HepG2 (cell line): ENCODE data around the gene DGKG. TPM values are rescaled to one million over a fixed set of nuclear protein-coding genes. Genes with fewer than 3 reads are reported as not detected.

Experiments used
- ATAC-seq: fragments of 200-7000 bp; cut with Tn5 transposase; 3 replicates; pipeline ENCODE4 v1.9.1; 2020; ENCODE audit warnings: mild to moderate bottlenecking, moderate library complexity
- BruUV-seq: library from RNA; stranded (reverse); fragments of 400-500 nt; replicated peaks from 2 replicates; lab custom pipeline; 2021; lab: Mats Ljungman, UMichigan
- CTCF ChIA-PET: fragments of 300-600 bp; formaldehyde crosslinking; extraction: SDS; loops from one replicate; lab custom pipeline; 2021; ENCODE audit warnings: low total read pairs, inconsistent platforms, low intra/inter-chr PET ratio; lab: Yijun Ruan, JAX
- POLR2A ChIA-PET: fragments of 350-600 bp; sonication (Branson Sonifier 250); formaldehyde crosslinking; loops from one replicate; lab custom pipeline; 2020; ENCODE audit warnings: antibody characterized with exemption, inconsistent platforms; lab: Yijun Ruan, JAX
- DNase-seq: peaks from one replicate; pipeline ENCODE4 v3.0.0-alpha.2; 2015; ENCODE audit warnings: low spot score
- FAIRE-seq: peaks from 3 replicates; lab custom pipeline; 2011; peaks lifted over from hg19 to GRCh38; lab: Jason Lieb, UNC
- H2AFZ ChIP-seq: one replicate; pipeline ENCODE4 v1.6.1; 2011; ENCODE audit warnings: low read length, inconsistent platforms
- H3K27ac ChIP-seq: fragments of 300-600 bp; 3 replicates; pipeline ENCODE4 v1.8.0; 2011; ENCODE audit warnings: mixed run types, mild to moderate bottlenecking, mixed read lengths, low read length, inconsistent platforms; ENCODE audit not compliant: insufficient read depth; ENCODE audit errors: extremely low read length
- H3K27me3 ChIP-seq, 2 experiments: fragments of 200-600 bp in 1 of 2; 2 replicates in 1 of 2; 3 replicates in 1 of 2; pipeline versions ENCODE4 v1.6.0 to v1.8.0; 2011; ENCODE audit warnings: low read length in 2 of 2, mild to moderate bottlenecking in 2 of 2, moderate library complexity in 2 of 2, inconsistent platforms in 1 of 2; ENCODE audit not compliant: insufficient read depth in 2 of 2, control insufficient read depth in 1 of 2
- H3K36me3 ChIP-seq, 2 experiments: fragments of 200-600 bp in 1 of 2; replicated peaks in 1 of 2; 2 replicates in 1 of 2; 3 replicates in 1 of 2; pipeline versions ENCODE4 v1.5.1 to v1.8.0; 2011; ENCODE audit warnings: low read length in 2 of 2, inconsistent platforms in 1 of 2; ENCODE audit not compliant: insufficient read depth in 2 of 2, control insufficient read depth in 1 of 2
- H3K4me1 ChIP-seq: 2 replicates; pipeline ENCODE4 v1.5.1; 2012; ENCODE audit warnings: low read length, inconsistent platforms; ENCODE audit not compliant: insufficient read depth
- H3K4me2 ChIP-seq: 2 replicates; pipeline ENCODE4 v1.6.0; 2011; ENCODE audit warnings: low read depth, low read length, inconsistent platforms
- H3K4me3 ChIP-seq, 3 experiments: fragments of 200-600 bp in 1 of 3; sonication (generic), shearing (Covaris generic) in 1 of 3; replicated peaks in 1 of 3; 2 replicates each; pipeline ENCODE4 v1.5.1; 2011 to 2016; ENCODE audit warnings: low read length in 3 of 3, inconsistent platforms in 2 of 3, low read depth in 2 of 3, mild to moderate bottlenecking in 2 of 3, control low read depth in 1 of 3, mixed read lengths in 1 of 3; ENCODE audit not compliant: insufficient read depth in 1 of 3
- H3K79me2 ChIP-seq: one replicate; pipeline ENCODE4 v1.6.1; 2011; ENCODE audit warnings: low read length, inconsistent platforms; ENCODE audit not compliant: insufficient read depth
- H3K9ac ChIP-seq: 2 replicates; pipeline ENCODE4 v1.6.0; 2011; ENCODE audit warnings: mild to moderate bottlenecking, low read depth, low read length, inconsistent platforms; ENCODE audit not compliant: insufficient read depth
- H3K9me3 ChIP-seq: 2 replicates; pipeline ENCODE4 v1.5.1; 2012; ENCODE audit warnings: mild to moderate bottlenecking, low read length
- H4K20me1 ChIP-seq: 2 replicates; pipeline ENCODE4 v1.6.0; 2011; ENCODE audit warnings: inconsistent platforms, mild to moderate bottlenecking, low read length, moderate library complexity; ENCODE audit not compliant: insufficient read depth
- ELF4 ChIP-seq: sonication (generic); formaldehyde crosslinking; IDR thresholded peaks from 2 replicates; pipeline ENCODE4 v1.5.0; 2020; ENCODE audit warnings: missing genetic modification reagents, mild to moderate bottlenecking, moderate library complexity, borderline replicate concordance
- FOSL2 ChIP-seq: sonication (generic); formaldehyde crosslinking; IDR thresholded peaks from 2 replicates; pipeline ENCODE4 v1.4.0; 2020; ENCODE audit warnings: missing genetic modification reagents
- HNF4A ChIP-seq: sonication (generic); formaldehyde crosslinking; IDR thresholded peaks from 2 replicates; pipeline ENCODE4 v1.4.0; 2020; ENCODE audit warnings: missing genetic modification reagents
- NR2F6 ChIP-seq, 2 experiments: IDR thresholded peaks; 2 replicates each; pipeline ENCODE4 v1.6.1; 2016; ENCODE audit warnings: antibody characterized with exemption in 1 of 2, mild to moderate bottlenecking in 1 of 2
- TCF7 ChIP-seq: sonication (generic); IDR thresholded peaks from 2 replicates; pipeline ENCODE4 v1.6.1; 2016; ENCODE audit warnings: antibody characterized with exemption, low read depth
- TEAD3 ChIP-seq: optimal IDR thresholded peaks from 2 replicates; pipeline ENCODE3; 2016; ENCODE audit warnings: borderline replicate concordance
- ZIK1 ChIP-seq: sonication (generic); formaldehyde crosslinking; IDR thresholded peaks from 2 replicates; pipeline ENCODE4 v1.5.0; 2020; ENCODE audit warnings: mild to moderate bottlenecking, low read depth, missing genetic modification reagents, borderline replicate concordance
- ZNF674 ChIP-seq: sonication (generic); formaldehyde crosslinking; IDR thresholded peaks from 2 replicates; pipeline ENCODE4 v1.5.0; 2020; ENCODE audit warnings: low read depth, mild to moderate bottlenecking, missing genetic modification reagents
- WGBS: methylation state at CpG from one replicate; pipeline ENCODE4 v1.1.6; 2017; ENCODE audit warnings: low lambda C conversion rate; 5-methylcytosine and 5-hydroxymethylcytosine counted together
- in situ Hi-C: cut with HindIII; loops from 2 replicates; pipeline ENCODE4 v1.10.0; 2017; ENCODE audit warnings: low pct_unique_long_range_greater_than_20kb; ENCODE audit not compliant: extremely low pct_ligation_motif_present
- intact Hi-C: fragments of 100-400 bp; cut with micrococcal nuclease; formaldehyde crosslinking; loops from one replicate; pipeline ENCODE4 v1.10.0; 2022; ENCODE audit not compliant: unreplicated experiment
- polyA plus RNA-seq, 8 experiments: library from polyadenylated mRNA; depleted of rRNA in 3 of 8; stranded (reverse) in 7 of 8; unstranded in 1 of 8; fragments of >200 nt; fragmentation: Illumina TruSeq in 4 of 8; extraction: Trizol in 4 of 8; gene quantifications; 2 replicates each; pipeline versions ENCODE4 v1.2.1 to v1.2.3, GENCODE V29; 2011 to 2016; ENCODE audit warnings: low read depth in 4 of 8, missing spikeins in 1 of 8, mixed read lengths in 1 of 8; ENCODE audit not compliant: insufficient read depth in 1 of 8
- total RNA-seq, 5 experiments: library from RNA; depleted of rRNA; stranded (reverse); fragments of >200 nt; fragmentation: Illumina TruSeq; extraction: Trizol; gene quantifications; 2 replicates each; pipeline ENCODE4 v1.2.3, GENCODE V29; 2016; ENCODE audit warnings: low read depth in 1 of 5
- TF ChIP-seq, protein P1 (sequence below): sonication (generic); formaldehyde crosslinking; IDR thresholded peaks from 2 replicates; pipeline ENCODE4 v1.5.1; 2020; ENCODE audit warnings: mild to moderate bottlenecking, missing genetic modification reagents, moderate library complexity
- TF ChIP-seq, protein P2 (sequence below): sonication (generic); formaldehyde crosslinking; IDR thresholded peaks from 2 replicates; pipeline ENCODE4 v1.5.0; 2020; ENCODE audit warnings: missing genetic modification reagents
- TF ChIP-seq, protein P3 (sequence below): IDR thresholded peaks from 2 replicates; pipeline ENCODE4 v1.6.1; 2012; ENCODE audit warnings: inconsistent platforms
- TF ChIP-seq, protein P4 (sequence below): sonication (generic); formaldehyde crosslinking; IDR thresholded peaks from 2 replicates; pipeline ENCODE4 v1.8.1; 2022; ENCODE audit warnings: low read depth, mild to moderate bottlenecking, missing genetic modification reagents

The DGKG gene
- total and polyA plus RNA-seq, 2 of the 13 experiments (the other 11 are each of a cell fraction or from before 2014, with no cell fraction given) = 3.8 to 6.2 TPM

DNA sequence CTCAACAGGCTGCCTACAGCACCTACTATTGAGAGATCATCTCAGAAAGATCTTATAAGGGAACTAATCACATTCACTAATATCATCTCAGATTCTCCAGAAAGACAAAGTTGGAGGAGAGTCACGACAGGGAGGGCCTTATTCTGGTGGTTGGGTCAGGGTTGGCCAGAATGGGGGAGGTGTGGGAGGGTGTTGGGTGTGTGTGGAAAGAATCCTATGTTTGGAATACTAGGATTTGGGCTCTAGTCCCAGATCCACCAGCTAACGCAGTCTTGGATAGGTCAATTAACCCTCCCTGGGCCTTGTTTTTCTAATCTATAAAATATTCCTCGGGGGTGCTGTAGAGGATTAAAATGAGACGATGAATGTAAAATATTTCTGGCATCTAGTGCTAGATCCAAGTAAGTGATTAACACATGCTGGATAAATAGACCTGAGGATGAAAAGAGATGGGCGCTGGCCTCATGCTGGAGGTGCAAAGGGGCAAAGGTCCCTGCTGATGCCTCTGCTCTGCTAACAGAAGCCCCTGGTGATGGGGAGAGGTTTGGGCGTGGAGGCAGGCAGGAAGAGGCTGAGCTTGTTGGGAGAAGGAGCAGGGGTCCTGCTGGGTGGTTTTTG is 185.6 kb downstream of the DGKG start:
- intact Hi-C loops (no loop called here), in situ Hi-C loops (no loop called here)
- WGBS = 49% methylated on average over 5 of the region's 6 CpGs
- DNase-seq (peak; percentile 47), FAIRE-seq (no peak), ATAC-seq (peak; percentile 87)
- CTCF ChIA-PET = no interaction called here
- Histone ChIP-seq H3K4me1 (peaks cover 32% of the 10 kb centered on the region), H2AFZ (no peak overlapping the region), H3K4me2 (no peak overlapping the region), H4K20me1 (no peaks in the 10 kb centered on the region), H3K27me3 (no peaks in the 10 kb centered on the region), H3K4me3 (no peak overlapping the region), H3K9me3 (no peaks in the 10 kb centered on the region), H3K79me2 (no peaks in the 10 kb centered on the region), H3K9ac (no peak overlapping the region), H3K27ac (no peak overlapping the region), H3K36me3 (peaks cover 0 to 7% of the 10 kb centered on the region in 2 experiments; a peak in 2 of 5 replicates)
- POLR2A ChIA-PET = no interaction called here
- BruUV-seq = no TSS peak
- TF ChIP-seq TCF7 (peak; percentile 26; the same call in 1 of the 2 replicates), NR2F6 (IDR thresholded peaks at IDR 0.05) (no peak), NR2F6 (CRISPR knock-in tag; IDR thresholded peaks at IDR 0.05) (0 out of 2 replicates have a peak, but pooled peaks have one; percentile 19), FOSL2 (CRISPR knock-in tag) (no peak), TEAD3 (CRISPR knock-in tag) (peak; percentile 13), ZNF674 (CRISPR knock-in tag) (no peak), ZIK1 (CRISPR knock-in tag) (no peak), ELF4 (CRISPR knock-in tag) (no peak), HNF4A (CRISPR knock-in tag) (peak; percentile 35)
- TF ChIP-seq, protein P1, sequence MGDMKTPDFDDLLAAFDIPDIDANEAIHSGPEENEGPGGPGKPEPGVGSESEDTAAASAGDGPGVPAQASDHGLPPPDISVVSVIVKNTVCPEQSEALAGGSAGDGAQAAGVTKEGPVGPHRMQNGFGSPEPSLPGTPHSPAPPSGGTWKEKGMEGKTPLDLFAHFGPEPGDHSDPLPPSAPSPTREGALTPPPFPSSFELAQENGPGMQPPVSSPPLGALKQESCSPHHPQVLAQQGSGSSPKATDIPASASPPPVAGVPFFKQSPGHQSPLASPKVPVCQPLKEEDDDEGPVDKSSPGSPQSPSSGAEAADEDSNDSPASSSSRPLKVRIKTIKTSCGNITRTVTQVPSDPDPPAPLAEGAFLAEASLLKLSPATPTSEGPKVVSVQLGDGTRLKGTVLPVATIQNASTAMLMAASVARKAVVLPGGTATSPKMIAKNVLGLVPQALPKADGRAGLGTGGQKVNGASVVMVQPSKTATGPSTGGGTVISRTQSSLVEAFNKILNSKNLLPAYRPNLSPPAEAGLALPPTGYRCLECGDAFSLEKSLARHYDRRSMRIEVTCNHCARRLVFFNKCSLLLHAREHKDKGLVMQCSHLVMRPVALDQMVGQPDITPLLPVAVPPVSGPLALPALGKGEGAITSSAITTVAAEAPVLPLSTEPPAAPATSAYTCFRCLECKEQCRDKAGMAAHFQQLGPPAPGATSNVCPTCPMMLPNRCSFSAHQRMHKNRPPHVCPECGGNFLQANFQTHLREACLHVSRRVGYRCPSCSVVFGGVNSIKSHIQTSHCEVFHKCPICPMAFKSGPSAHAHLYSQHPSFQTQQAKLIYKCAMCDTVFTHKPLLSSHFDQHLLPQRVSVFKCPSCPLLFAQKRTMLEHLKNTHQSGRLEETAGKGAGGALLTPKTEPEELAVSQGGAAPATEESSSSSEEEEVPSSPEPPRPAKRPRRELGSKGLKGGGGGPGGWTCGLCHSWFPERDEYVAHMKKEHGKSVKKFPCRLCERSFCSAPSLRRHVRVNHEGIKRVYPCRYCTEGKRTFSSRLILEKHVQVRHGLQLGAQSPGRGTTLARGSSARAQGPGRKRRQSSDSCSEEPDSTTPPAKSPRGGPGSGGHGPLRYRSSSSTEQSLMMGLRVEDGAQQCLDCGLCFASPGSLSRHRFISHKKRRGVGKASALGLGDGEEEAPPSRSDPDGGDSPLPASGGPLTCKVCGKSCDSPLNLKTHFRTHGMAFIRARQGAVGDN (CRISPR knock-in tag) = 0 out of 2 replicates have a peak, but pooled peaks have one; percentile 20
- TF ChIP-seq, protein P2, sequence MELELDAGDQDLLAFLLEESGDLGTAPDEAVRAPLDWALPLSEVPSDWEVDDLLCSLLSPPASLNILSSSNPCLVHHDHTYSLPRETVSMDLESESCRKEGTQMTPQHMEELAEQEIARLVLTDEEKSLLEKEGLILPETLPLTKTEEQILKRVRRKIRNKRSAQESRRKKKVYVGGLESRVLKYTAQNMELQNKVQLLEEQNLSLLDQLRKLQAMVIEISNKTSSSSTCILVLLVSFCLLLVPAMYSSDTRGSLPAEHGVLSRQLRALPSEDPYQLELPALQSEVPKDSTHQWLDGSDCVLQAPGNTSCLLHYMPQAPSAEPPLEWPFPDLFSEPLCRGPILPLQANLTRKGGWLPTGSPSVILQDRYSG (CRISPR knock-in tag) = no peak
- TF ChIP-seq, protein P3, sequence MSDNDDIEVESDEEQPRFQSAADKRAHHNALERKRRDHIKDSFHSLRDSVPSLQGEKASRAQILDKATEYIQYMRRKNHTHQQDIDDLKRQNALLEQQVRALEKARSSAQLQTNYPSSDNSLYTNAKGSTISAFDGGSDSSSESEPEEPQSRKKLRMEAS = no peak
- TF ChIP-seq, protein P4, sequence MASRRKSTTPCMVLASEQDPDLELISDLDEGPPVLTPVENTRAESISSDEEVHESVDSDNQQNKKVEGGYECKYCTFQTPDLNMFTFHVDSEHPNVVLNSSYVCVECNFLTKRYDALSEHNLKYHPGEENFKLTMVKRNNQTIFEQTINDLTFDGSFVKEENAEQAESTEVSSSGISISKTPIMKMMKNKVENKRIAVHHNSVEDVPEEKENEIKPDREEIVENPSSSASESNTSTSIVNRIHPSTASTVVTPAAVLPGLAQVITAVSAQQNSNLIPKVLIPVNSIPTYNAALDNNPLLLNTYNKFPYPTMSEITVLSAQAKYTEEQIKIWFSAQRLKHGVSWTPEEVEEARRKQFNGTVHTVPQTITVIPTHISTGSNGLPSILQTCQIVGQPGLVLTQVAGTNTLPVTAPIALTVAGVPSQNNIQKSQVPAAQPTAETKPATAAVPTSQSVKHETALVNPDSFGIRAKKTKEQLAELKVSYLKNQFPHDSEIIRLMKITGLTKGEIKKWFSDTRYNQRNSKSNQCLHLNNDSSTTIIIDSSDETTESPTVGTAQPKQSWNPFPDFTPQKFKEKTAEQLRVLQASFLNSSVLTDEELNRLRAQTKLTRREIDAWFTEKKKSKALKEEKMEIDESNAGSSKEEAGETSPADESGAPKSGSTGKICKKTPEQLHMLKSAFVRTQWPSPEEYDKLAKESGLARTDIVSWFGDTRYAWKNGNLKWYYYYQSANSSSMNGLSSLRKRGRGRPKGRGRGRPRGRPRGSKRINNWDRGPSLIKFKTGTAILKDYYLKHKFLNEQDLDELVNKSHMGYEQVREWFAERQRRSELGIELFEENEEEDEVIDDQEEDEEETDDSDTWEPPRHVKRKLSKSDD = no peak
